GM18861 (cell line): ENCODE results near the gene NEURL2.

ENCODE experiments used
- ATAC-seq: cut with Tn5 transposase; IDR thresholded peaks from one replicate; pipeline ENCODE4 v1.9.1; 2021; ENCODE audit not compliant: unreplicated experiment

NEURL2 gene

GRCh38 chr20:45848421-45848820 is 42.6 kb downstream of the NEURL2 start:
- no peak for ATAC-seq

DNA sequence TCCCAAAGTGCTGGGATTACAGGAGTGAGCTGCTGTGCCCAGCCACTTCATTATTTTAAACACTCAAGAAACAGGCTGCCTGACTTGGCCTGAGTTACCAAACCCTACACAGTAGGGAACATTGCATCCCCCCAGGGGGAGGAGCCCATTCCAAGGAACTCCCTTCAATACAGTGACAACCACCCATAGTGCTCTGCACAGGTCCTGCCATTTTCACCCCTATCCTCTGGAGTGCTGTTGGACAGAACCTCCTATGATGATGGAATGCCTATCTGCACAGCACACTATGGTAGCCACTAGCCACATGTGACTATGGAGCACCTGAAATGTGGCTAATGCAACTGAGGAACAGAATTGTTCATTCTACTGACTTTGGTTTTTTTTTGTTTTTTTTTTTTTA is 45.6 kb downstream of the NEURL2 start:
- no peak for ATAC-seq

- no peak for ATAC-seq
These were observed 47.5 kb downstream of the NEURL2 start for GRCh38 chr20:45843506-45843905.

DNA sequence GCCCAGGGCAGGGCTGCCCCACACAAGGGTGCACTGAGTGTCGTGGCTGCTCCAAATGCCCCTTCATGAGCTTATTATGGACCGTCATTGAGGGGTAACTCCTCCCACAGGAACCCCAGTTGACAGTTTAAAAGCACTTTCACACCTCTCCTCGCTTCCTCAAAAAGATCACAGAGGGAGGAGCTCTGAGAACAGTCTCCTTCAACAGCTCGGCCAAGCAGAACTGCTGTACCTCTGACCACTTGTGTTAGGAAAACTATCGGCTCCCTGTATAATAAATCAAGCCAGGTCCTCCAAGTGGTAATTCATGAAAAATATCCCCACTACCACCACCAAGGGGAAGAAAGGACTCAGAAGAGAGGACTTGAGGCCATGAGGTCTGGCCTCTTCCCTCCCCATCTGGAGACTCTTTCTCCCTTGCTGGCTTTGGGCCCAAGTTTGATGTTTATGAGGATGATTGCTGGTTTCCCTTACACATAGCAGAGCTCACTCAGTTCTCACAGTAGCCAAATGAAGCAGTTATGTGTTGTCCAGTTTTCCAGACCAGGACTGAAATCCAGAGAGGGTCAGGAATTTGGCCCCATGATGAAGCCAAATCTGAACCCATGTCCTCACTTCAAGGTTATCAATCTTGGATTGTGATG is 48.7 kb downstream of the NEURL2 start:
- no peak for ATAC-seq

- ATAC-seq: no peak
These were observed 49.4 kb downstream of the NEURL2 start for GRCh38 chr20:45841407-45842129.

DNA sequence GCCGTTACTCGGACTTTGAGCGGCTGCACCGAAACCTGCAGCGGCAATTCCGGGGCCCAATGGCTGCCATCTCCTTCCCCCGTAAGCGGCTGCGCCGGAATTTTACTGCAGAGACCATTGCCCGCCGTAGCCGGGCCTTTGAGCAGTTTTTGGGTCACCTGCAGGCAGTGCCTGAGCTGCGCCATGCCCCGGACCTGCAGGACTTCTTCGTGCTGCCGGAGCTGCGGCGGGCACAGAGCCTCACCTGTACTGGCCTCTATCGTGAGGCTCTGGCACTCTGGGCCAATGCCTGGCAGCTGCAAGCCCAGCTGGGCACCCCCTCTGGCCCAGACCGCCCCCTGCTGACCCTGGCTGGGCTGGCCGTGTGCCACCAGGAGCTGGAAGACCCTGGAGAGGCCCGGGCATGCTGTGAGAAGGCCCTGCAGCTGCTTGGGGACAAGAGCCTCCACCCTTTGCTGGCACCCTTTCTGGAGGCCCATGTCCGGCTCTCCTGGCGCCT is 50.3 kb downstream of the NEURL2 start:
- ATAC-seq: no peak
